HT-29 (cell line): Measurements from ENCODE around the gene LZTS3. TPM values are rescaled to one million over a fixed set of nuclear protein-coding genes. Genes with fewer than 3 reads are reported as not detected.
"Not testable (repeated sequence)": the region's sequence is repeated elsewhere in the genome, so short reads cannot be mapped to it uniquely, and the experiment has no call there.

Experiments
- DNase-seq: peaks from one replicate; pipeline ENCODE4 v3.0.0-alpha.2; 2015; ENCODE audit warnings: low spot score
- total RNA-seq: library from RNA; depleted of rRNA; stranded (reverse); fragments of >200 nt; shearing (Covaris generic); gene quantifications from 2 replicates; pipeline ENCODE4 v1.2.3, GENCODE V29; 2014

LZTS3 gene
- total RNA-seq, 1 experiment from 2014 or later: 6.5 TPM

DNA sequence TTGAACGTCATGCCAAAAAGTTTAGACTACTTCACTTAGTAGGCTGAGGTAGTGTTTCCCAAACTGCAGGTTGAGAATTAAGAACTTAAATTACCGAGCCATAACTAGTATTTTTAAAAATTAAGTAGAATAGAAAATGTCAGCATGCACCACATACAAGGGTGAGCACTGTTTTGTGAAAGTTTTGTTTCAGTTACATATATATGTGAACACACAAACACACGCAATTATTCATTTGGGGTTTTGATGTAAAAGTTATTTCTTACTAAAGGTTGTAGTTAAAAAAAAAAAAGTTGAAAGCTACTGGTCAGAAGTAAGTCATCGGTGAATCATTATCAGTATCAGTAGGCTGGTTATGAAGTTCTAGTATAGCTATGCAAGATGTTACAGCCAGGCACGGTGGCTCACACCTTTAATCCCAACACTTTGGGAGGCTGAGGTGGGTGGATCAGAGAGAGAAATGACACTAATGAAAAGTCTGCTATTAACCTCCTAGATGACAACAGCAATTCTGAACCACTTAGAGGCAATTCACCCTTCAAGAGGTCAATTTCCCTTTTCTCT, 37.8 kb downstream of the LZTS3 start:
- DNase-seq: no peak

- DNase-seq: no peak
These were observed 39.2 kb downstream of the LZTS3 start for GRCh38 chr20:3134151-3134550.

DNA sequence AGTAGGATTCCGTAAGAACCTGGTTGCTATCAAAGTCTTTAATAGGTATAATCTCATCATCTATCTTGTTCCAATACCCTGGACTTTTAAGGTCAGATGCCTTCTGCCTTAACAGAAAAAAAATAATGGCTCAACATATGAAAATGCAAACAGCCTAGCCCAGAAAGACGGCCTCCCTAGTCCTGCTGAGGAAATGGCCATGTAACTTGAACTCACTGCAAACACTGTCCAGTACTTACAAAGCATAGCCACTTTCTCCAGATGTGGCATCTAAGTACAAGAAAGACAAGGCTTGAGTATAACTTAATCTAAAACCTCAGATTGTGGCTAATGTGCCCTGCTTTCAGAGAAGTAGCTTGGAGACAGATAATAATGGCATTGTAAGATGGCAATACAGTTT, 40.2 kb downstream of the LZTS3 start:
- DNase-seq: no peak

GRCh38 chr20:3130051-3130600, 43.2 kb downstream of the LZTS3 start:
- DNase-seq: no peak

DNA sequence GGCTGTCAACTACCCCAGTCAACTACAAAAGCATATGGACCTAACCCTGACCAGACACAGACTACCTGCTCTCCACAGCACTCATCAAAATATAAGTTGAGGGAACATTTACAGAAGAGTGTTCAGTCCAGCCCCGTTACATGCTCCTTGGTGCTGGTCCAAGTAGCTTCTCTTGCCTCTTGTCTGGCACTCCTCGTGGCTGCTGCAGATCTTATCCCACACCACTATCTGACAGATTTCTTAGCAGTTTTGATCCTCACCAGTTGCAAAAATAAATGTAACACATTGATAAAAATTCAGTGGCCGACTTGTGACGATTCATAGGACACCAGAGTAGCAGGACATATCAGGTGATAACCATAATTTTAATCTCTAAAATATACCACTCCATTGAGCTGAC, 44.3 kb downstream of the LZTS3 start:
- no peak for DNase-seq

DNA sequence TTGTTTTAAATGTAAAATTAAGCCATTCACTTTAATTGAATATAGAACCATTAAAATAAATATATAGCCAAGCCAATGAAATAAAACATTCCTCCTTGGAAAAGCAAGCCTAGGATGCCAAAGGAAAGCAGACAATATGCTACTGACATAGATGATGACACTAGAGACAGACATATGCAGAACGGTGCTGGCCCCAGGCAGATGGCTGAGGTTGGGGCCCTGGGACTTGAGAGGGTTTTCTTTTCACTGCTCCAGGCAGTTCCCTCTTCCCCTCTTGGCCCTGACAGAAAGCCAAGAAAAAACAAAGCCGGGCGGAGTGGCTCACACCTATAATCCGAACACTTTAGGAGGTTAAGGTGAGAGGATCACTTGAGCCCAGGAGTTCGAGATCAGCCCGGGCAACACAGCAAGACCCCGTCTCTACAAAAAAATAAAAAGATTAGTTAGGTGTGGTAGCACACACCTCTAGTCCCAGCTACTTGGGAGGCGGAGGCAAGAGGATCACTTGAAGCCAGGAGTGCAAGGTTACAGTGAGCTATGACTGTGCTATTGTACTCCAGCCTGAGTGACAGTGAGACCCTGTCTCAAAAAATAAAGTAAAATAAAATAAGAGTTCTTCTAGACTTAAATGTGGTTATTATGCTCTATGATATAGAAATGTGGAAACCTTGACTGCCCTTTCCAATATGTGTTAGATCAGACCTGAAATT, 44.9 kb downstream of the LZTS3 start:
- DNase-seq: no peak

DNA sequence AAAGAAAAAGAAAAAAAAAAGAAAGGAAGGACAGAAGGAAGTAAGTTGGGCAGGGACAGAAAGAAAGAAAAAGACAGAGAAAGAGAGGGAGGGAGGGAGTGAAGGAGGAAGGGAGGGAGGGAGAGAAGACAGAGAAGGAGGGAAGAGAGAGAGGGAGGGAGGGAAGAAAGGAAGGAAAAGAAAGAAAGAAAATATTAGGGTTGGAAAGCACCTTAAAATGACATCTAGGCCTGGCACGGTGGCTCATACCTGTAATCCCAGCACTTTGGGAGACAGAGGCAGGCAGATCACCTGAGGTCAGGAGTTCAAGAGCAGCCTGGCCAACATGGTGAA, 46.9 kb downstream of the LZTS3 start:
- DNase-seq: no peak

DNA sequence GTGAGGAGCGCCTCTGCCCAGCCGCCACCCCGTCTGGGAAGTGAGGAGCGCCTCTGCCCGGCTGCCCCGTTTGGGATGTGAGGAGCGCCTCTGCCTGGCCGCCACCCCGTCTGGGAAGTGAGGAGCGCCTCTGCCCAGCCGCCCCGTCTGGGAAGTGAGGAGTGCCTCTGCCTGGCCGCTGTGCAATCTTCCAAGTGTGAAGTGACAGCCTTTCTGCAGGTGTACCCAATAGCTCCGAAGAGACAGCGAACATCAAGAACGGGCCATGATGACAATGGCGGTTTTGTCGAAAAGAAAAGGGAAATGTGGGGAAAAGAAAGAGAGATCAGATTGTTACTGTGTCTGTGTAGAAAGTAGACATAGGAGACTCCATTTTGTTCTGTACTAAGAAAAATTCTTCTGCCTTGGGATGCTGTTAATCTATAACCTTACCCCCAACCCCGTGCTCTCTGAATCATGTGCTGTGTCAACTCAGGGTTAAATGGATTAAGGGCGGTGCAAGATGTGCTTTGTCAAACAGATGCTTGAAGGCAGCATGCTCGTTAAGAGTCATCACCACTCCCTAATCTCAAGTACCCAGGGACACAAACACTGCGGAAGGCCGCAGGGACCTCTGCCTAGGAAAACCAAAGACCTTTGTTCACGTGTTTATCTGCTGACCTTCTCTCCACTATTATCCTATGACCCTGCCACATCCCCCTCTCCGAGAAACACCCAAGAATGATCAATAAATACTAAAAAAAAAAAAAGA, 47.4 kb downstream of the LZTS3 start:
- DNase-seq: not testable (repeated sequence)

- DNase-seq: not testable (repeated sequence)
These were observed 48.4 kb downstream of the LZTS3 start for GRCh38 chr20:3124773-3125560.

GRCh38 chr20:3124163-3124562, 49.2 kb downstream of the LZTS3 start:
- DNase-seq: not testable (repeated sequence)

DNA sequence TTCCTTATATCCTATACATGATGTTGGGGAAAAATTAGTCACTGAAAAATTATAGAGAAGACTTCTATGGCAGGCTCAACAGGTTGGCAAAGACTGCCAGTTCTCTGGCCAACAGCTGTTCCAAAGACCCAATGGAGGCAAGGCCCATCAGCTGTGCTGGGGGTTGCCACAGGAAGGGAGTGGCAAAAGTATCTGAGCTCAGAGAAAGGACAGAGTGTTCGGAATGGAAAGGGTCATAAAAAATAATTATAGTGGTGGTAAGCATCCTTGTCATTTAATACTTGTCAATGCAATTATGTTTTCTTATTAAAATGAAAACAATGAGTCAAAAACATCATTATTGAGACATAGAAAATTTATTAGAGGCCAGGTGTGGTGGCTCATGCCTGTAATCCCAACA, 49.8 kb downstream of the LZTS3 start:
- no peak for DNase-seq

GRCh38 chr20:3121955-3122610, 51.3 kb downstream of the LZTS3 start:
- DNase-seq: no peak

DNA sequence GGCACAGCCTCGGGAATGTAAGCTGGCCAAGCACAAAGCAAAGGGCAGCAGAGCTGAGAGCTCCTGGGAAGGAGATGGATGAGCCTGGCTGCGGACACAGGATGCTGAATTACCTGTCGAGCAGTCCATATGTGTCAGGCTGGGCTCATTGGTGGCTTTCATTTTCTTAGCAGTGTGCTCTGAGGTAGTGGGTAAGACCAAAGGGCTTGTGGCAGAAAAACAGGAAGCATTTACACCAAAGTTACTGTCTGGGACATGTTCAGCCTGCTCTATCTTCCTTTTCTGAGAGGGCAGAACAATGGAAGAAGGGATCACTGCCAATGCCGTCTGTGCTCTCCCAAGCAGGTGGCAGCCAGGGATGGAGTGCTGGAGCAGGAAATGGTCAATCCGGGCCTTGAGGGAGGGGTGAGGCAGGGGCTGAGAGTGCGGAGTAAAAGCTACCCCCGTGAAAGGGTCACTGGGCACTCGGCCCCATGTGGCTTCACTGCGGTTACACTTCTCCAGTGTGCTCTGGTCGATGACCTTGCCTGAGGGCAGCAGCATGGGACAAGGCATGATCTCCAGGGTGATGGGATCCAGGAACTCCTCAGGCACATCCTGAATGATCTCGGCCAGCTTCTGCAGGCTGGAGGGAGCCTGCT, 52.0 kb downstream of the LZTS3 start:
- no peak for DNase-seq

DNA sequence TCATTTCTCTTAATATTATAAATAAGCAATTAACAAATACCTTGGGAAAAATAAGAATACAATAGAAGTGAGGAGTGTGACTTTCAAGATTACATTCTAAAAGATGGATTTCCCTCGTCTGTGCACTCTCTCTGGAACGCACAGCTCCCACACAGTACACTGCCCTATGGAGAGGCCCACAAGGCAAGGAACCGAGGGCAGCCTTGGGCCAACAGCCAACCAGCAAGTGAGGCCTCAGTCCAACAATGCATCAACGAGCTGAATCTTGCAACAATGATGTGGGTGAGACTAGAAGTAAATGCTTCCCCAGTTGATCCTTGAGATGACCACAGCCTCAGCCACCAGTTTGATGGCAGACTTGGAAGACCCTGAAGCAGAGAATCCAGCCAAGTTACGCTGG, 54.3 kb downstream of the LZTS3 start:
- DNase-seq: no peak

GRCh38 chr20:3117839-3118379, 55.4 kb downstream of the LZTS3 start:
- not testable (repeated sequence) for DNase-seq

- no peak for DNase-seq
These were observed 57.0 kb downstream of the LZTS3 start for GRCh38 chr20:3116341-3116740.

GRCh38 chr20:3115190-3116107, 57.9 kb downstream of the LZTS3 start:
- DNase-seq: peak; percentile 55
